NCI-H748 (cell line): ENCODE data around the gene HAL.

Experiments used
- DNase-seq: peaks from one replicate; lab custom pipeline; 2025; ENCODE audit not compliant: unreplicated experiment; lab: John Stamatoyannopoulos, UW

The HAL gene, protein sequence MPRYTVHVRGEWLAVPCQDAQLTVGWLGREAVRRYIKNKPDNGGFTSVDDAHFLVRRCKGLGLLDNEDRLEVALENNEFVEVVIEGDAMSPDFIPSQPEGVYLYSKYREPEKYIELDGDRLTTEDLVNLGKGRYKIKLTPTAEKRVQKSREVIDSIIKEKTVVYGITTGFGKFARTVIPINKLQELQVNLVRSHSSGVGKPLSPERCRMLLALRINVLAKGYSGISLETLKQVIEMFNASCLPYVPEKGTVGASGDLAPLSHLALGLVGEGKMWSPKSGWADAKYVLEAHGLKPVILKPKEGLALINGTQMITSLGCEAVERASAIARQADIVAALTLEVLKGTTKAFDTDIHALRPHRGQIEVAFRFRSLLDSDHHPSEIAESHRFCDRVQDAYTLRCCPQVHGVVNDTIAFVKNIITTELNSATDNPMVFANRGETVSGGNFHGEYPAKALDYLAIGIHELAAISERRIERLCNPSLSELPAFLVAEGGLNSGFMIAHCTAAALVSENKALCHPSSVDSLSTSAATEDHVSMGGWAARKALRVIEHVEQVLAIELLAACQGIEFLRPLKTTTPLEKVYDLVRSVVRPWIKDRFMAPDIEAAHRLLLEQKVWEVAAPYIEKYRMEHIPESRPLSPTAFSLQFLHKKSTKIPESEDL

GRCh38 chr12:95996034-95996658, at the start of gene HAL:
TSS of gene HAL (minus strand) at chr12:95996344. CDS start at chr12:95995910, 434 bp downstream.
- DNase-seq: no peak

DNA sequence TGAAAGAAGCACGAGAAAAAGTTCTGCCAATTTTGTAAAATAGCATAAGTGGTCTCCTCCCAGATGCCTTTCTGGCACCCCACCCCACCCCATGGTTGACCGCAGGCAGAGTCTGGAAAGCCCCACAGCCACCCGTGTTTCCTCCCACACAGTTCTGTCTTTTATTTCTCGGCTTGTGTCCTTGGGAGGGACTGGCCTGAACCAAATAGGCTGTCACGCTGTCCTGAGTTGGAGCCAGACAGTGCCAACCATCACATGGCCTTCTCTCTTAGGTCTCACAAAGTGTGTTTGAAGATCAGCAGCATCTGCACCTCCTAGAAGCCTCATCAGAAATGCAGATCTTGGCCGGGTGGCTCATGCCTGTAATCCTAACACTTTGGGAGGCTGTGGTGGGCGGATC, 49.4 kb upstream of the HAL start:
- no peak for DNase-seq

DNA sequence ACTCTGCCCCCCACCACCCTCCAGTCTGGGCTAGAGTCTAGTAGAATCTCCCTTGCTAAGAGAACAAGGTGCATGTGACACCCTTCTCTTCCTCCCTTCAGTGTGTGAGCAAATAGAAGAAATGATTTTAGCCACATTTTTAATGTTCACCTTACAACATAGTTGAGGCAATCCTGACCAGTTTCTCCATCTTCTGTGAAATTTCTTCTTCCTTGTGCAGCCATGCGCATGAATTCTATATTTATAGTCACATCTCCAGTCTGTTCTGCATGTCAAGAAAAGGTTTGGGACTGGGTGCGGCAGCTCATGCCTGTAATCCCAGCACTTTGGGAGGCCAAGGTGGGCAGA, 48.8 kb upstream of the HAL start:
- DNase-seq: no peak

DNA sequence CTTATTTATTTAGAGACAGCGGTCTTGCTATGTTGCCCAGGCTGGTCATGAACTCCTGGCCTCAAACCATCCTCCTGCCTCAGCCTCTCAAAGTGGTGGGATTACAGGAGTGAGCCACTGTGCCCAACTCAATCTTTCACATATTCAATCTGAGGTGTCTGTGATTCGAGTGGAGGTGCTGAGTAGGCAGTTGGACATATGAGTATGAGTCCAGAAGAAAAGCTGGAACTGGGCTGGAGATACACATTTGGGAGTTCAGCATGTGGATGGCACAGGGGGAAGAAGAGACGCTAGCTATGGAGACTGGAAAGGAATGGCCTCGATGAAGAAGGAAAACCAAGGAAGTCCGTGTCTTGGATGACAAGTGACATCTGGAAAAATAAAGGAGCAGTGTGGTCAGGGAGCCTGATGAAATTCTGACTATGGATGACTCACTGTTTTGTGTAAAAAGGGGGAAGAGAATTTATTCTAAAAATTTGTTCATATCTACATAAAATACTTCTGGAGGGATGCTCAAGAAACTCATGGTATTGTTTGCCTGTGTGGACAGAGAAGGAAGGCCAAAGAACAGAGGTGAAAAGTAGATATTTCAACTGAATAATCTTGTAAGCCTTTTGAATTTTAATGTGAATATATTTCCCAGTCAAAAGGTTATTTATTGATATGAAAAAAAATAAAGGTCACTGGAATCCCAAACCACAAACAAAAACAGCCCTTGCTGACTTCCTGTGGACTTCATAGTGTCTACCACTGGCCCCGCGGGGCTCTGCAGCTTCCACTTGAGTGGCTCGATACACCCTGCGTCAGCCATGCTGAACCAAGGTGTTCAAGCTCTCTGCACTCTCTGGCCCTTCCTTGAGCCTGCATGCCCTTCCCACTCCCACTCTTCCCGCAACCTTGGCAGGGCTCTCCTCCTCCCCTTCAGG, 48.1 kb upstream of the HAL start:
- no peak for DNase-seq

GRCh38 chr12:96041181-96041580, 45.0 kb upstream of the HAL start:
- DNase-seq: no peak

GRCh38 chr12:96040305-96041133, 44.4 kb upstream of the HAL start:
- no peak for DNase-seq

DNA sequence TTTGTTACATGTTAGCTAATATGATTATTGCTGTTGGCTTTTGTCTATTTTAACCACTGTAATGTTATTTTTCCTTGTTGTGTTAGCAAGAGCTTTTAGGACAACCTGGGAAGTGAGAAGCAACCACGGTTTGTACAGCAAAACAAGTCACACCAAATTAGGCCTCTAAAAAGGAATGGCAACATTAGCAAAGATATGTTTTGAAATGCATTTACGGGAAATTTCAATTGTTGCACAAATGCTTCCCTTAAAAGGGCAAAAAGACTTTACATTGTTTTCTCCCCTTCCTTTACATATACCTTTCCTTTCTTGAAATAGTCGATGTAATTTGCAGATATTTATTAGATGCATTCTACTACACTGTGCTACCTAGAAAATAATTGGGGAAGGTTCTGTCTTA, 43.4 kb upstream of the HAL start:
- DNase-seq: no peak

GRCh38 chr12:96036765-96037455, 40.8 kb upstream of the HAL start:
- DNase-seq: no peak

GRCh38 chr12:96035283-96036236, 39.4 kb upstream of the HAL start, which contains the start of gene LTA4H:
TSS of gene LTA4H (minus strand) at chr12:96035587. CDS start at chr12:96035519, 68 bp downstream.
- DNase-seq: peak; percentile 100

GRCh38 chr12:96034621-96035282, 38.6 kb upstream of the HAL start:
- DNase-seq: peak; percentile 68

GRCh38 chr12:96033549-96034389, 37.6 kb upstream of the HAL start:
- DNase-seq: no peak

DNA sequence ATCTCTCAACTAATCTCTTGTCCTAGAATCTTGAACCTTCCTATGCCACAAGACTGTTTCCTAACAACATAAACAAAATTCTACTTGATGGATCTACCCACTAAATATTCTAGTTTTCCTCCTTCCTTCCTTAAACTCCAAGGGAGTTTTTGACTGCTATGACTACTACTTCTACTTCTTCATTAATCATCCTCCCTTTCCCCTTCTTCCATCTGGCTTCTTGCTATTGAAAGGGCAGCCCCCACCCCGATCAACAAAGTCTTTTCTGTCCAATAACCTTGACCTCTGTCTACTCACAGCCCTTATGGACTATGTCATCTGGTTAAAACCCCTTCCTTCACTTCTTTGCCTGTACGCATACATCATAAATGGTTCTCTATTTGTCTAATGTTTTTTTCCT, 33.7 kb upstream of the HAL start:
- DNase-seq: no peak

- DNase-seq: no peak
Measured at GRCh38 chr12:96028538-96028937, 32.4 kb upstream of the HAL start.

GRCh38 chr12:96026331-96026730, 30.2 kb upstream of the HAL start:
- no peak for DNase-seq

DNA sequence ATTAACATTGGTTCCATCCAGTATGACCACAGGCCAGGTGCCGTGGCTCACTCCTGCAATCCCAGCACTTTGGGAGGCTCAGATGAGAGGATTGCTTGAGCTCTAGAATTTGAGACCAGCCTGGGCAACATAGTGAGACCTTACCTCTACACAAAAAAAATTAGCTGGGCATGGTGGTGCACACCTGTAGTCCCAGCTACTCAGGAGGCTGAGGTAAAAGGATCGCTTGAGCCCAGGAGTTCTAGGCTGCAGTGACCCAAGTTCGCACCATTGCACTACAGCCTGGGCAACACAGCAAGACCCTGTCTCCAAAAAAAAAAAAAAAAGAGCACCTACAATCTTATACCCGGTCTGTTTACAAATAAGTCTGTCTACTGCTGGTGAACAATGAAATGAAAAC, 29.4 kb upstream of the HAL start:
- no peak for DNase-seq

DNA sequence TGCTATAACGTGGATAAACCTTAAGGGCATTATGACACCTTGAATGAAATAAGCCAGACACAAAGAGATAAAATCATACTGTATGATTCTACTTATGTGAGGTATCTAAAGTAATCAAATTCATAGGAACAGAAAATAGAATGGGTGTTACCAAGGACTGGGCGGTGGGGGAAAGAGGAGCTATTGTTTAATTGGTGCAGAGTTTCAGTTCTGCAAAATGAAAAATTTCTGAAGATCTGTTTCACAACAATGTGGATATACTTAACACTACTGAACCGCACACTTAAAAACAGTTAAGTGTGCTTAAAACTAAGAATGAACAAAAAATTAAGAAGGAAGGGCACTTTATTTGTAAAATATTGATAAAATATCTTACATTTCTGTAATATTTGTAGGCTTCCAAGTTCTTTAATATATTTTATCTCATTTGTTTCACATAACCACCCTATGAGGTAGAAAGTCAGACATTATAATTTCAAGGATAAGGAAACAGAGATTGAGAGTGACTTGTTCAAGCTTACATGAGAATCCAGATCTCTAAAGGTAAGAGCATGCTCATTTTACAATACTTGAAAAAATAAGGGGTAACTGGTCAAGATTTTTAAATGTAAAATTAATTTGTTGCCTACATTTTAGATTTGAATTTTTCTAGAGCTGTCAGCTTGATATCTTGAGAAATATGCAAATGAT, 24.3 kb upstream of the HAL start:
- no peak for DNase-seq
